HL-60 (cell line): ENCODE data around the gene GOLGA6C.
"Not testable (repeated sequence)": the region's sequence is repeated elsewhere in the genome, so short reads cannot be mapped to it uniquely, and the experiment has no call there.

ENCODE experiments used
- CTCF ChIP-seq: IDR thresholded peaks from one replicate; pipeline ENCODE4 v1.5.1; 2011; ENCODE audit warnings: low read length, control low read depth, inconsistent platforms; ENCODE audit not compliant: insufficient read depth
- GABPA ChIP-seq: IDR thresholded peaks from 2 replicates; pipeline ENCODE4 v1.6.1; 2012; ENCODE audit warnings: low read depth
- POLR2AphosphoS5 ChIP-seq: IDR thresholded peaks from 2 replicates; pipeline ENCODE4 v1.6.1; 2012; ENCODE audit warnings: low read depth
- REST ChIP-seq: IDR thresholded peaks from 2 replicates; pipeline ENCODE4 v1.6.1; 2012; ENCODE audit warnings: low read depth; ENCODE audit not compliant: insufficient replicate concordance
- SPI1 ChIP-seq: IDR thresholded peaks from 2 replicates; pipeline ENCODE4 v1.6.1; 2012; ENCODE audit warnings: low read depth, mild to moderate bottlenecking, borderline replicate concordance

GRCh38 chr15:75275617-75276016 lies 17.5 kb downstream of the GOLGA6C start:
- TF ChIP-seq CTCF, POLR2AphosphoS5, REST, GABPA, SPI1: not testable (repeated sequence)
